Osteocyte (in vitro differentiated cells): ENCODE data around the gene FHIT. TPM values are rescaled to one million over a fixed set of nuclear protein-coding genes. Genes with fewer than 3 reads are reported as not detected.

Experiments
- DNase-seq: peaks from one replicate; pipeline ENCODE4 v3.0.0; 2021; ENCODE audit warnings: mixed read lengths; ENCODE audit not compliant: unreplicated experiment; ENCODE audit errors: extremely low spot score
- H3K27ac Mint-ChIP-seq: one replicate; pipeline ENCODE4 v1.8.0; 2021; ENCODE audit warnings: mild to moderate bottlenecking, mixed read lengths; ENCODE audit not compliant: unreplicated experiment
- H3K27me3 Mint-ChIP-seq: one replicate; pipeline ENCODE4 v1.8.0; 2021; ENCODE audit warnings: mixed read lengths; ENCODE audit not compliant: unreplicated experiment
- H3K36me3 Mint-ChIP-seq: one replicate; pipeline ENCODE4 v1.8.0; 2021; ENCODE audit warnings: mixed read lengths; ENCODE audit not compliant: unreplicated experiment
- H3K4me1 Mint-ChIP-seq: one replicate; pipeline ENCODE4 v1.8.0; 2021; ENCODE audit warnings: mixed read lengths; ENCODE audit not compliant: unreplicated experiment
- H3K4me3 Mint-ChIP-seq: one replicate; pipeline ENCODE4 v1.8.0; 2021; ENCODE audit warnings: mild to moderate bottlenecking, moderate library complexity, mixed read lengths; ENCODE audit not compliant: unreplicated experiment
- H3K9me3 Mint-ChIP-seq: one replicate; pipeline ENCODE4 v1.8.0; 2021; ENCODE audit warnings: mixed read lengths; ENCODE audit not compliant: unreplicated experiment
- total RNA-seq: library from RNA; stranded (reverse); gene quantifications from 2 replicates; pipeline ENCODE4 v1.2.1, GENCODE V29; 2021
- TF ChIP-seq, protein P1 (sequence below): fragments of 200-600 bp; sonication (generic); IDR thresholded peaks from 2 replicates; pipeline ENCODE4 v1.5.0; 2021; ENCODE audit warnings: antibody characterized with exemption, mild to moderate bottlenecking, moderate library complexity

The FHIT gene
- total RNA-seq, 1 donor from 2014 or later = 2.3 TPM

DNA sequence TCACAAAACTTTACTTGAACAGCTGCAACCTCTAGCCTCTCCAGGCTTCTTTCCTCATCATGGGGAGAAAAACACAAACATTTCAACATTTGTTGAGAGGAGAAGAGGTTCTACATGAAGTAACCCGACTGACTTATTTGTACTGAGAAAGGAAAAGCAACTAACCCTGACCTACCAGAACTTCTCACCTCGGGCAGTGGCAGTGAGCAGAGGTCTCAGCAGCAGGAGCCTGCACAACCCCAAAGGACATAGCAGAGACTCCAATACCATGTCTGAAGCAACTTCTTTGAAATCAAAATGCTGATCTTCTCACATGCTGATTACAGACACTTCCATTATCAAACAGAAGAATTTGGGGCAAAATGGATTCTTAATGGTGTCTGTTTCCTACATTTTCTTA lies 1115.8 kb downstream of the FHIT start:
- H3K4me1 Mint-ChIP-seq = peaks cover 5% of the 10 kb centered on the region
- DNase-seq = no peak
- TF ChIP-seq, protein P1, sequence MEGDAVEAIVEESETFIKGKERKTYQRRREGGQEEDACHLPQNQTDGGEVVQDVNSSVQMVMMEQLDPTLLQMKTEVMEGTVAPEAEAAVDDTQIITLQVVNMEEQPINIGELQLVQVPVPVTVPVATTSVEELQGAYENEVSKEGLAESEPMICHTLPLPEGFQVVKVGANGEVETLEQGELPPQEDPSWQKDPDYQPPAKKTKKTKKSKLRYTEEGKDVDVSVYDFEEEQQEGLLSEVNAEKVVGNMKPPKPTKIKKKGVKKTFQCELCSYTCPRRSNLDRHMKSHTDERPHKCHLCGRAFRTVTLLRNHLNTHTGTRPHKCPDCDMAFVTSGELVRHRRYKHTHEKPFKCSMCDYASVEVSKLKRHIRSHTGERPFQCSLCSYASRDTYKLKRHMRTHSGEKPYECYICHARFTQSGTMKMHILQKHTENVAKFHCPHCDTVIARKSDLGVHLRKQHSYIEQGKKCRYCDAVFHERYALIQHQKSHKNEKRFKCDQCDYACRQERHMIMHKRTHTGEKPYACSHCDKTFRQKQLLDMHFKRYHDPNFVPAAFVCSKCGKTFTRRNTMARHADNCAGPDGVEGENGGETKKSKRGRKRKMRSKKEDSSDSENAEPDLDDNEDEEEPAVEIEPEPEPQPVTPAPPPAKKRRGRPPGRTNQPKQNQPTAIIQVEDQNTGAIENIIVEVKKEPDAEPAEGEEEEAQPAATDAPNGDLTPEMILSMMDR = no peak
- H3K4me3 Mint-ChIP-seq = no peak overlapping the region
- no peaks in the 10 kb centered on the region for H3K36me3 Mint-ChIP-seq
- H3K27ac Mint-ChIP-seq = no peak overlapping the region
- H3K27me3 Mint-ChIP-seq = no peaks in the 10 kb centered on the region
- no peaks in the 10 kb centered on the region for H3K9me3 Mint-ChIP-seq

DNA sequence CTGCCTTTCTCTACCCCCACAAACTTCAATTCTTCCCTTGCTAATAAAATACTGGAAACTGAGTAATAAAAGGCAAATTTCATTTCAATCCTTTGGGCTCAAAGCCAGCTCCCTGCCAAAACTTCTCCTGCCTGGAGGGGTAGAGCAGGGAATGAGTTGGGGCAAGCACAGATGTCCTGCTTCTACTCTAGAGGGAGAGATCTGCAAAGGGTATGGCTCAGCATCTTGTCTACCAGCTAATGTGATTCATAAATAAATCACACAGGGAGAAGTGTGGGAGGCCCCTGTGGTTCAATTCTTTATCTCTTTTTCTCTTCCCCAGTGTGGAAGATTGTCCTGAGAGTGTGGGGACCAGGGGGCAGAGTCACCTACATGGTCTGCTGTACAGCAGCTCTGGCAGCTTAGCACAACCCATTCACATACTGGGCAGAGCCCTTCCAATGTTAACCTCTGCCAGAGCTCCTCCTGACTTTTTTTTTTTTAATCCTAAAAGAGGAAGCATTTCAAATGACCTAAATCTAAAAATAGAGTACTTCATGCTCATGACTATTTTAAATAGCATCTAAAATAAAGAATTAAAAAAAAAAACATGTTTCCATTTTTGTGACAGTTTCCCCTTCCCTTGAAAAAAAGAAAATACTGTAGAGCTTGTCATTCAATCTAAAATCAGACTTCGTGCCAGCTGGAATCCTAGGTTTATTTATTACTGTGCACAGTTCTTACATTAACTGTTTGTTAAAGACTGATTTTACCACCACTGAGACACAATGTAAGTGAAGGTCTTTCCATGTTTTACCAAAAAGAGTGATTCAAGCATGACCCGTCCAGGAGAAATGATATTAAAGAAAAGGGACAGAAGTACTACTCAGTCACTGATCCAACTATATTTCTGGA lies 1117.7 kb downstream of the FHIT start:
- peaks cover 5% of the 10 kb centered on the region for H3K4me1 Mint-ChIP-seq
- no peak overlapping the region for H3K4me3 Mint-ChIP-seq
- no peaks in the 10 kb centered on the region for H3K9me3 Mint-ChIP-seq
- H3K27me3 Mint-ChIP-seq = no peaks in the 10 kb centered on the region
- H3K36me3 Mint-ChIP-seq = no peaks in the 10 kb centered on the region
- DNase-seq = no peak
- TF ChIP-seq, protein P1 = no peak
- no peak overlapping the region for H3K27ac Mint-ChIP-seq

DNA sequence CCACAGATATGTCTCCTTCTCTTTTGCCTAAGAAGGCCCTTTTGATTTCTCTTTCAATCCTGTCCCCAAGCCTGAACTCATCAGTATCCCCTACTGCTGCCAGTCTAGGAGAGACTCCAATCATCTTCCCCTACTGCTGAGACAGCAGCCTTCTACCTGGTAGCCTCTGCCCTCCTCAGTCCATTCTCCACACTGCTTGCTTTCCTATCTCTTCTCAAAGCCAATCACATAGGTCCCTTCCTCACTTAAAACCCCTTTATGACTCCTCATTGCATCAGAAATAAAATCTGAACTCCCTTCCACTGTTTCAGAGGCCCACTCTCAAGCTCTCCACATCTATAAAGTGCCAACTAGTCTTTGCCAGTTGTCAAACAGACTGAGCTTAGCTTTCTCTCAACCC lies 1119.6 kb downstream of the FHIT start:
- DNase-seq = no peak
- Mint-ChIP-seq H3K4me1 (peaks cover 5% of the 10 kb centered on the region), H3K9me3 (no peaks in the 10 kb centered on the region), H3K27me3 (no peaks in the 10 kb centered on the region), H3K27ac (no peak overlapping the region), H3K36me3 (no peaks in the 10 kb centered on the region), H3K4me3 (no peak overlapping the region)
- TF ChIP-seq, protein P1 = no peak

DNA sequence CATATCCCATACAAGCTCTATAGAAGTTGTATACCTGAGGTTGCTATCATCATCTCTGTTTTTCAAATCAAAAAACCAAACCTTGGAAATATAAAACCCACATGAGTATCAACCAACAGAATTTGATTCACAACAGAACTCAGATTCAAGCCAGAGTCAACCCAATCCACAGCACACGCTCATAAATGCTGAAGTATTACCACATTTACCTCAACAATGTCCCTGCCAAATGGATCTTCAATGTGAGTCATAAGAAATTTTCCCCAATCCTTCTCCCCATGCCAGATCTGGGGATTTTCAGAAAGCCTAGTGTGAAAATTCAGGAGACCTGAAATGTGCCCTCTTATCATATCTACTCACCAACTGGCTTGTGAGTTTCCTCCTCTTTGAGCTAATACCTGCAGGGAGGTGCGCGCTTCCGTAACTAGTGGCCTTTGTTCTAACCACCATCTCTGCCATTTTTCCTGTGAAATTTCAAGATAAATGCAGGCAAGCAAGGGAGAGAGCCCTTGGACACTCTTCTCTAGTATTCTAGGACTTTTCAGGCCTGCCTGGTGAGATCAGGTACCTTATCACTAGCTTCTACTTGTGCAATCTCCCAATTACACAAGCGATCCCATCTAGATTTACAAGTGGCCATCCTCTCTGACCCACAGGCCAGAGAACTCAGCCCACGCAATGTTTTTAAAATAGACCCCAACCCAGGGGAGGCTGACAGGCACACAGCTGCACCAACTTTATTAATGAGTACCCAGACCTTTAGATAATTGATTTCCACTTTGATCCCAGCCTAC lies 1124.5 kb downstream of the FHIT start:
- Mint-ChIP-seq H3K27ac (no peak overlapping the region), H3K27me3 (no peaks in the 10 kb centered on the region), H3K36me3 (no peaks in the 10 kb centered on the region), H3K4me1 (peaks cover 6% of the 10 kb centered on the region), H3K4me3 (no peak overlapping the region), H3K9me3 (no peaks in the 10 kb centered on the region)
- TF ChIP-seq, protein P1 = no peak
- DNase-seq = no peak

DNA sequence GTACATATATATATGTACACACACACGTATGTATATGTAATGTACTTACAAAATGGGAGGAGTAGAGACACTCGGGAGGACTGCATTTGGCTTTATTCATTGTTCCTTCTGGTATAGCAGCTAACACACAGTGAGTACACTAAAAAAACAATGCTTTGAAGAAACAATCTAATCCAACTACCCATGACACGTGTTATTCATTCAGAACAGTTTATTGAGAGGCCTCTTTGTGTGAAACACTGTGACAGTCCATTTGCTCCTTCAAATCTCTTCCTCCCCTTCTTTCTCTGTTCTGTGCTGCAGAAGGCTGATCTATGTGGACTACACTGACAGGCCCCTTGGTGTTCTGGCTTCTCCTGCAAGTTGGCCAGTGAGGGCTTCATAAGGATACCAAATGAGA lies 1125.6 kb downstream of the FHIT start:
- Mint-ChIP-seq H3K9me3 (no peaks in the 10 kb centered on the region), H3K27ac (no peak overlapping the region), H3K36me3 (no peaks in the 10 kb centered on the region), H3K4me3 (no peak overlapping the region), H3K27me3 (no peaks in the 10 kb centered on the region), H3K4me1 (peaks cover 6% of the 10 kb centered on the region)
- DNase-seq = no peak
- TF ChIP-seq, protein P1 = no peak
